HCT116 (cell line): ENCODE results near the gene RAD9A.

ENCODE experiments used
- CTCF ChIP-seq, 3 experiments: fragments of 200-600 bp in 1 of 3; sonication (generic) in 1 of 3; IDR thresholded peaks in 2 of 3; conservative IDR thresholded peaks in 1 of 3; 2 replicates each; pipeline ENCODE4 v1.5.1; 2012 to 2017; ENCODE audit warnings: low read depth in 2 of 3, low read length in 2 of 3, antibody characterized with exemption in 1 of 3, borderline replicate concordance in 1 of 3, control low read depth in 1 of 3, mild to moderate bottlenecking in 1 of 3, mixed read lengths in 1 of 3, mixed run types in 1 of 3, moderate library complexity in 1 of 3; ENCODE audit not compliant: insufficient read depth in 1 of 3
- EZH2 ChIP-seq: fragments of 200-600 bp; sonication (generic); IDR thresholded peaks from 2 replicates; pipeline ENCODE4 v1.6.1; 2017; ENCODE audit warnings: antibody characterized with exemption, mixed run types
- POLR2A ChIP-seq: IDR thresholded peaks from 2 replicates; pipeline ENCODE4 v1.7.0; 2011; ENCODE audit warnings: borderline replicate concordance; ENCODE audit not compliant: insufficient read depth, insufficient read length; ENCODE audit errors: extremely low read depth
- POLR2AphosphoS5 ChIP-seq: IDR thresholded peaks from 2 replicates; pipeline ENCODE4 v1.6.1; 2011; ENCODE audit warnings: mild to moderate bottlenecking, low read depth, low read length, moderate library complexity
- TF ChIP-seq, protein P1 (sequence below): IDR thresholded peaks from 2 replicates; pipeline ENCODE4 v1.6.1; 2011; ENCODE audit warnings: mild to moderate bottlenecking, low read length, moderate library complexity; ENCODE audit not compliant: insufficient replicate concordance; ENCODE audit errors: extremely low read depth

GRCh38 chr11:67445515-67445914, 53.7 kb downstream of the RAD9A start:
- TF ChIP-seq CTCF (IDR thresholded peaks at IDR 0.05 in 2 of 3, conservative IDR thresholded peaks at IDR 0.05 in 1 of 3; ENCODE audit: borderline replicate concordance in 1 of 3, insufficient read depth in 1 of 3, low read depth in 2 of 3, low read length in 2 of 3): no peak
- TF ChIP-seq, protein P1, sequence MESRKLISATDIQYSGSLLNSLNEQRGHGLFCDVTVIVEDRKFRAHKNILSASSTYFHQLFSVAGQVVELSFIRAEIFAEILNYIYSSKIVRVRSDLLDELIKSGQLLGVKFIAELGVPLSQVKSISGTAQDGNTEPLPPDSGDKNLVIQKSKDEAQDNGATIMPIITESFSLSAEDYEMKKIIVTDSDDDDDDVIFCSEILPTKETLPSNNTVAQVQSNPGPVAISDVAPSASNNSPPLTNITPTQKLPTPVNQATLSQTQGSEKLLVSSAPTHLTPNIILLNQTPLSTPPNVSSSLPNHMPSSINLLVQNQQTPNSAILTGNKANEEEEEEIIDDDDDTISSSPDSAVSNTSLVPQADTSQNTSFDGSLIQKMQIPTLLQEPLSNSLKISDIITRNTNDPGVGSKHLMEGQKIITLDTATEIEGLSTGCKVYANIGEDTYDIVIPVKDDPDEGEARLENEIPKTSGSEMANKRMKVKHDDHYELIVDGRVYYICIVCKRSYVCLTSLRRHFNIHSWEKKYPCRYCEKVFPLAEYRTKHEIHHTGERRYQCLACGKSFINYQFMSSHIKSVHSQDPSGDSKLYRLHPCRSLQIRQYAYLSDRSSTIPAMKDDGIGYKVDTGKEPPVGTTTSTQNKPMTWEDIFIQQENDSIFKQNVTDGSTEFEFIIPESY: no peak
- no peak for TF ChIP-seq POLR2AphosphoS5
- TF ChIP-seq EZH2: no peak
- no peak for TF ChIP-seq POLR2A
